ENCODE measurements around the gene TEKT2. TPM values are rescaled to one million over a fixed set of nuclear protein-coding genes. Genes with fewer than 3 reads are reported as not detected.
A peak's percentile ranks its signal among the peaks of the same experiment; 100 is the strongest.

Gene TEKT2
- total and polyA plus RNA-seq, 12 donors: 0.18 to 4.0 (median 0.72) TPM; not detected in 4

DNA sequence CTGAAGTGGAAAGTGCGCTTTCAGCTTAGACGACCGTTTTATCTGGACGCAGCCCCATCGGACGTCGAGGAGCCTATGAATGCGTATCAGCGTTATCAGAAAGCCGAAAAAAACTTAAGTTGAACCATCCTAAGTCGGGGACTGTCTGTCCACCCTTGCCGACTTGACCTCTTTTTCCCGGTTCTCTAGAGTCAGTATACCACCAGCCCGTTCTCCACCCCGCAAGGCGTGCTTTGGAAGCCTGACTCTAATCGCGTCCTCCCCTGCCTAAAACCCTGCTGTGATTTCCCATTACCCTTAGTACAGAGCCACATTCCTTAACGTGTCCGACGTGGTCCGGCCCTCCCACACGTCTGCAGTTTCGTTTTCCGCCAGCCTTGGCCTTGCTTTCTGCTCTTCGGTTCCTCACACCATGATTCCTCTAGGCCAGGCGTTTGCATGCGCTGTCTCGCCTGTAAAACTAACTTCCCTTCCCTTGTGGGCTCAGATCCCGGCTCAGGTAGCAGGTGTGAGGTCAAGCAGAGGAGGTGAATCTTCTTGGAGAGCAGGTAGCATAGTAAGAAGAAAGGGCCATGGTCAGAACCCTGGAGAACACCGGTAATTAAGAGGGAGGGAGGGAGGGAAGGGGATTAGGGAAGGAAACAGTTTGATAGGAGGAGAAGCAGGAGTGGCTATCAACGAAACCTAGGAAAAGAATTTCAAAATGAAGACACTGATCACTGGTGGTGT, 5.7 kb downstream of the TEKT2 start:
- H3K36me3 ChIP-seq (replicated peaks in 1 of 2): peaks cover 0 to 40% of the 10 kb centered on the region in 2 donors
- peak overlapping the region; percentile 79 to 92 (median 84) for H3K27ac ChIP-seq
- H3K4me3 ChIP-seq: peak overlapping the region; percentile 7 to 93 (median 74)
- peak; percentile 46 to 79 (median 68) for DNase-seq
- TF ChIP-seq POLR2A (IDR thresholded peaks at IDR 0.05): peak; percentile 5 to 70
- TF ChIP-seq, protein P1, sequence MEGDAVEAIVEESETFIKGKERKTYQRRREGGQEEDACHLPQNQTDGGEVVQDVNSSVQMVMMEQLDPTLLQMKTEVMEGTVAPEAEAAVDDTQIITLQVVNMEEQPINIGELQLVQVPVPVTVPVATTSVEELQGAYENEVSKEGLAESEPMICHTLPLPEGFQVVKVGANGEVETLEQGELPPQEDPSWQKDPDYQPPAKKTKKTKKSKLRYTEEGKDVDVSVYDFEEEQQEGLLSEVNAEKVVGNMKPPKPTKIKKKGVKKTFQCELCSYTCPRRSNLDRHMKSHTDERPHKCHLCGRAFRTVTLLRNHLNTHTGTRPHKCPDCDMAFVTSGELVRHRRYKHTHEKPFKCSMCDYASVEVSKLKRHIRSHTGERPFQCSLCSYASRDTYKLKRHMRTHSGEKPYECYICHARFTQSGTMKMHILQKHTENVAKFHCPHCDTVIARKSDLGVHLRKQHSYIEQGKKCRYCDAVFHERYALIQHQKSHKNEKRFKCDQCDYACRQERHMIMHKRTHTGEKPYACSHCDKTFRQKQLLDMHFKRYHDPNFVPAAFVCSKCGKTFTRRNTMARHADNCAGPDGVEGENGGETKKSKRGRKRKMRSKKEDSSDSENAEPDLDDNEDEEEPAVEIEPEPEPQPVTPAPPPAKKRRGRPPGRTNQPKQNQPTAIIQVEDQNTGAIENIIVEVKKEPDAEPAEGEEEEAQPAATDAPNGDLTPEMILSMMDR (IDR thresholded peaks at IDR 0.05): no peak
- intact Hi-C loops (cut with DNase I): loop anchor here (10.0 kb wide), 6 partner anchors 95 to 325 kb away; partner anchors contain the start of gene AGO1 (in 1 of the 2)
- 4 to 7% (median 4%) methylated on average over 20 to 32 of the region's 32 CpGs for WGBS, 4 donors
- no peaks in the 10 kb centered on the region for H3K27me3 ChIP-seq
- peaks cover 29 to 42% of the 10 kb centered on the region in 2 donors for H3K4me1 ChIP-seq (replicated peaks in 1 of 2)
- no peaks in the 10 kb centered on the region for H3K9me3 ChIP-seq (replicated peaks in 1 of 3)

DNA sequence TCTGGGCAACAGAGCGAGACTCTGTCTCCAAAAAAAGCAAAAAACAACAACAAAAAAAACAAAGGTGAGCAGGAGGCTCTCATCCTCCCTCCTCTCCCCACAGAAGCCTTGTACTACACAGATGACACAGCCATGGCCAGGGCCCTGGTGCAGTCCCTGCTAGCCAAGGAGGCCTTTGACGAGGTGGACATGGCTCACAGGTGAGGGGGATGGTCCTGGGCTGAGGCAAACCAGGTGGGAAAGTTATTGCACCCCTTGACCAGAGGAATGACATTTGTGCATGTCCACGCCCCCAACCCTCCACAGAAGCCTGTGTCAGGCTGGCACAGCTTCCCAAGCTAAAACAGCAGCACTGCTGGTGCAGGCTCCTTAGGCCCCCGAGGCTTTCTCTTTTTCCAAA, 7.2 kb downstream of the TEKT2 start:
- TF ChIP-seq, protein P1 (IDR thresholded peaks at IDR 0.05): no peak
- TF ChIP-seq POLR2A (IDR thresholded peaks at IDR 0.05): no peak
- intact Hi-C loops (cut with DNase I): loop anchor here (10.0 kb wide), 3 partner anchors 94 to 324 kb away; no protein-coding TSS in a partner anchor
- Histone ChIP-seq H3K9me3 (replicated peaks in 1 of 3) (no peaks in the 10 kb centered on the region), H3K27ac (peak overlapping the region in 1 of 5 donors; percentile 1), H3K4me1 (replicated peaks in 1 of 2) (peaks cover 33 to 52% of the 10 kb centered on the region in 2 donors), H3K27me3 (no peaks in the 10 kb centered on the region), H3K4me3 (no peak overlapping the region), H3K36me3 (replicated peaks in 1 of 2) (peaks cover 0 to 53% of the 10 kb centered on the region in 2 donors)
- WGBS, 4 donors: 77 to 88% (median 85%) methylated on average over 4 of the region's 4 CpGs
- peak in 1 of 7 donors; percentile 15 for DNase-seq

DNA sequence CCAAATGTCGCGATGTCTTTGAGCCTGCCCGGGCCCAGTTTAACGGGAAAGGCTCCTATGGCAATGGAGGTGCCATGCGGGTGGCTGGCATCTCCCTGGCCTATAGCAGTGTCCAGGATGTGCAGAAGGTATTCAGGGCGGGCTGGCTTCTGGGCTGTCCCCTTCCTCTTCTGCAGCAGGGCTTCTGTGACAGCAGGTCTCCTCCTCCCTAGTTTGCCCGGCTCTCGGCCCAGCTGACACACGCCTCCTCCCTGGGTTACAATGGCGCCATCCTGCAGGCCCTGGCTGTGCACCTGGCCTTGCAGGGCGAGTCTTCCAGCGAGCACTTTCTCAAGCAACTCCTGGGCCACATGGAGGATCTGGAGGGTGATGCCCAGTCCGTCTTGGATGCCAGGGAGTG, 7.8 kb downstream of the TEKT2 start:
- H3K27me3 ChIP-seq: no peaks in the 10 kb centered on the region
- intact Hi-C loops (cut with DNase I): loop anchor here (10.0 kb wide), 3 partner anchors 93 to 323 kb away; no protein-coding TSS in a partner anchor
- peaks cover 0 to 58% of the 10 kb centered on the region in 2 donors for H3K36me3 ChIP-seq (replicated peaks in 1 of 2)
- 88 to 99% (median 92%) methylated on average over 13 of the region's 13 CpGs for WGBS, 4 donors
- H3K9me3 ChIP-seq (replicated peaks in 1 of 3): no peaks in the 10 kb centered on the region
- H3K27ac ChIP-seq: no peak overlapping the region
- H3K4me1 ChIP-seq (replicated peaks in 1 of 2): peaks cover 33 to 52% of the 10 kb centered on the region in 2 donors
- no peak overlapping the region for H3K4me3 ChIP-seq
- DNase-seq: peak in 2 of 7 donors; percentile 12 to 21
- TF ChIP-seq, protein P1 (IDR thresholded peaks at IDR 0.05): no peak
- TF ChIP-seq POLR2A (IDR thresholded peaks at IDR 0.05): no peak

DNA sequence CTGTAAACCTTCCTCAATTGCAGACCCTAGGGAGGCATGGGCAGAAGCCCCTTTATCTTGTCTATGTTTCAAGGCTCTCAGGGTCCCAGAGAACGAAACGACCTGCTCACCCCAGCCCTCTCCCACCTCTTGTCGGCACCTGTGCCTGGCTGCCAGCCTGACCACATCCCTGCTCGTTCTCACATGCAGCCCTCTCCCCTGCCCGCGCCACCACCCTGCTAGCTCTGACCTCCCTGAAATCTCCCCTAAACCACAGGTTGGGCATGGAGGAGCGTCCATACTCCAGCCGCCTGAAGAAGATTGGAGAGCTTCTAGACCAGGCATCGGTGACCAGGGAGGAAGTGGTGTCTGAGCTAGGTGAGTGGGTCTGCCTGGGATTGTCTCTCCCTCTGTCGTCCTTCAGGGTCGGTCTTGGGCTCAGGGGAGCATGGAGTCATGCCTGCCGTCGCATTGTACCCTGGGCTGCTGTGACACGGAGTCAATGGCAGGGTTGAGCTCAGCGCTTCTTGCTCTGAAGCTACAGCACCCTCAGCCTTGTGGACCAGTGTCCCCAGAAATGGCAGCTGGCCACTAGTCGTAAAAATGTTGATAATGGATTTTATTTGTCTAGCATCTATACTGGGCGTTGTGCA, 8.4 kb downstream of the TEKT2 start:
- peak in 2 of 7 donors; percentile 13 to 21 for DNase-seq
- WGBS, 4 donors: 84 to 92% (median 89%) methylated on average over 16 to 17 of the region's 17 CpGs
- Histone ChIP-seq H3K4me1 (replicated peaks in 1 of 2) (peaks cover 33 to 58% of the 10 kb centered on the region in 2 donors), H3K36me3 (replicated peaks in 1 of 2) (peaks cover 0 to 58% of the 10 kb centered on the region in 2 donors), H3K27me3 (no peaks in the 10 kb centered on the region), H3K27ac (peak overlapping the region in 4 of 5 donors; percentile 28 to 82 (median 75)), H3K9me3 (replicated peaks in 1 of 3) (no peaks in the 10 kb centered on the region), H3K4me3 (no peak overlapping the region)
- no peak for TF ChIP-seq POLR2A (IDR thresholded peaks at IDR 0.05)
- TF ChIP-seq, protein P1 (IDR thresholded peaks at IDR 0.05): no peak
- intact Hi-C loops (cut with DNase I): loop anchor here (10.0 kb wide), 3 partner anchors 93 to 323 kb away; no protein-coding TSS in a partner anchor
